GM18526 (cell line): ENCODE data around the gene KRTCAP2.

ENCODE experiments used
- POLR2A ChIP-seq: IDR thresholded peaks from 3 replicates; pipeline ENCODE4 v1.6.1; 2011; ENCODE audit not compliant: insufficient read length; ENCODE audit errors: extremely low read depth

Gene KRTCAP2

GRCh38 chr1:155128755-155129473 is 44.2 kb downstream of the KRTCAP2 start:
- no peak for TF ChIP-seq POLR2A

DNA sequence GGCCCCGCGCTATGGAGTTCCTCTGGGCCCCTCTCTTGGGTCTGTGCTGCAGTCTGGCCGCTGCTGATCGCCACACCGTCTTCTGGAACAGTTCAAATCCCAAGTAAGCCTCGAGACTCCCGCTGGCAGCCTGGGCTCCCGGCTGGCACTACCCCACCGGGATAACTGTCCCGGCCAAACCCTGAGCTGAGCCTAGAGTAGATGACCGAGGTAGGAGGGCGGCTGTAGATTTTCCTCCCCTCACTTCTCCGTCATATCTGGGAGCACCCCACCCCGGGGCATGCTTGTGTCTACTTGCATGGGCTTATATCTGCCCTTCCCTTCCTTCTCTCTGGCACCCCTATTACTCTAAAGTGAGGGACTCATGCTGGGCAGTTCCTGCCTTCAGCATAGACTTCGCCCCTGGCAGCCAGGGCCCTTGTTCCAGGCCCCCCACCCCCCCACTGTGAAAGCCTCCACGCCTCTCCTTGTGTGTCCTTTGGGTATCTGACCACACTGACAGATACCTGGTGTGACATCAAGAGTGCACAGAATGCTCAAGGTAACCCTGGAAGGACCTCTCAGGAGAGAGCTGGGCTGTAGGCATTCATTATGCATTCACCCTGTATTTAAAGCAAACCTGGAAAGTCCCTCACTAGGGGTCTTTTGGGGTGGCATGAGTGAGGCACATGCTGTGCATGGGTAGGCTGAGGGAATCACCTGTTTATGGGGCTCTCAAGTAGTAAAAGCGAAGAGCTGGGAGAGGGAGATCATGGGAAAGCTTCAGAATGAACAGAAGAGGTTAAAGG is 44.9 kb downstream of the KRTCAP2 start:
- TF ChIP-seq POLR2A: no peak

DNA sequence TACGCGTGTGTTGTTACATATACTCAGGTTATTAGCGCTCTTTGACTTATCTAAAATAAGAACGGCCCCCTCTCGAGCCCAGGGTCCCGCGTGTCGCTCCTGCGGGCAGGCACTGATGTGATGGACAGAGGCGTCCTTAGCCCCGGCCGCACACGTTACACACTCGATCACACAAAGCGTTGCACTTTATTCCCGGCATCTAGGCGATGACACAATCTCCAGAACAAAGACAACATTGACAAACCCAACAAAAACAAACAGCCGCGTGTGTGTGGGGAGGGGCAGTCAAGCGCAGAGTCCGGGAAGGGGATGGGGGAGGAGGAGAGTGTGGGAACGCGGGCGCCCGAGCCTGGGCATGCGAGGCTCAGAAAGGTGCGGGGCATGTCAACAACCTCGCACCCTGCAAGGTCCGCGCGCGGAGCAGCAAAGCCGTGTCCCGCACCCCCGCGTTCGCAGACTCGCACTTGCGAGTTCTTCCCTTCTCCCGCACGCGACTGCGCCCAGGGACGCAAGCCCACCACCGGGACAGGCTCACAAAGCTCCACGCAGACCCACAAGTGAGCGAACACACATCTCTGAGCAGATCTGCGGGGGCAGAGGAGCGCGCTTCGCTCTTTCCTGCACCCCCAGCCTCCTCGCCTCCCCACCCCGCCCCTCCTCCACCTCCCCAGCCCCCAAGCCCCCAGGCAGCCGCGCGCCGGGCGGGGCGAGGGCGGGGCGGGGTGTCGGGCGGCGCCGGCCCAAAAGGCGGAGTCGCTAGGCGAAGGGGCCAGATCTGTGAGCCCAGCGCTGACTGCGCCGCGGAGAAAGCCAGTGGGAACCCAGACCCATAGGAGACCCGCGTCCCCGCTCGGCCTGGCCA is 45.8 kb downstream of the KRTCAP2 start, which contains the start of gene EFNA1:
TSS of gene EFNA1 (plus strand) at position 772 of the 862 bp plus-strand sequence. CDS start 102 bp downstream, outside the sequence.
- no peak for TF ChIP-seq POLR2A

DNA sequence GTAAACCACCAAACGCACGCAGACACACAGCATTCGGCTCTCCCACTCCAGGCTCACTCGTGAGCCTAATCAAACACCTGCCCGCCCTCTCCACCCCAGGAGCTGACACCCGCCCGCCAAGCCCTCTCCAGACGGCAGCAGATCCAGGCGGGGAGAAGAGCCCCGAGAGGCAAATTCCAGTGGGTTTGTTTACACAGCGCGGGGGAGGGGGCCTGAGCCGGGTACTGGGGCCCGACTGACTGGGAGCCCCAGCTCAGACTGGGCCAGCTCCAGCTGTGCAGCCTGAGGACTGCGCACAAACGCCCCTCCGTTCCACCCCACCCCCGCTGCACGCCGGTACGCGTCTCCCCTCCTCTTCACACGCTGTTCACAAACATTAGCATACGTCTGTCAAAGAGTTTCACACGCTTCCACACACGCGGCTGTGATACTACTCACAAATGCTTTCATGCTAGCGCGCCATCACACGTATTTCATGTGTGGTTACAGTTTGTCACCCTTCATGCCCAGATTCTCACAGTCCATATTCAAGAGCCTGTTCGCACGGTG is 46.5 kb downstream of the KRTCAP2 start:
- TF ChIP-seq POLR2A: no peak

- no peak for TF ChIP-seq POLR2A
Observed at GRCh38 chr1:155125946-155126555, 47.1 kb downstream of the KRTCAP2 start.

GRCh38 chr1:155125511-155125945 is 47.6 kb downstream of the KRTCAP2 start:
- no peak for TF ChIP-seq POLR2A

DNA sequence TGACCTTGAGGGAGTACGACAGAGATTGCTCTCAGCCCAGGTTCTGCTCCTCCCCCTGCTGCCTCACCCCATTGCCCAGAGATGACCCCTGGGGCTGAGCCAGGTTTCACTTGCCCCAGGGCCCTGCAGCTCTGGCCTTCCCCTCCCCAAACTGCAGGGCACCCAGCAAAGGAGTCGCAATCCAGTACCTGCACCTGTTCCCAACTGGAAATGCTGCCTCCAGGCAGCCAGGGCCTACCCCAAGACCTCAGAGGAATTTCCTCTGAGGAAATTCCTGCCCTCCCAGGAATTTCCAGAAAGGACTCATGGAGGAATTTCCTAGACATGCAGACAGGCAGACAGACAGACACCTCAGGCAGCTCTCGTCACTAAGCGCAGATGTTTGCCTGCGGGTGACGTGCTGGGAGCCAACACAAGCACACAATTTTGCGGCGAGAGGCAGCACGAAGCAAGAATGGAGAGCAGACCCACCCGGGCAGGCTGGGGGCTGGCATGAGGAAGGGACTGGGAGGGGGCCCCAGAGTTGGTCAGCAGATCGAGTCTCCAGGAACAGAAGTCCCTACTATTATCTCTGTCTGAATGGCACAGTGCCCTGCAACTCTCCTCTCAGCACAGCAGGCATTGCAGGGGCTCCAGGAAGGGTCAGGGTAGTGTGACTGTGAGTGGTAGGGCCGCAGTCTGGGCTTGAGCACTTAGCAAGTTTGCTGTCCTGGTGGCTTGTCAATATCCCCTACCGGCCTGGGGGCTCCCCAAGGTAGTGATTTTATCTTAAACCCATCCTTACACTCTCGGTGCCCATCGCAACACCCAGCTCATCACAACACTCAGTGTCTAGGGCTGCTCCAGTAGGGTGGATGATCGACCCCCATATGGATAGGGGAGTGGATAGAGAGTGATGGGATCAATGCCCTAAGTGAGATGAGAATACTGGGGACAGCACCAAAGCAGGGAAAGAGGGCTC is 48.3 kb downstream of the KRTCAP2 start:
- TF ChIP-seq POLR2A: no peak

GRCh38 chr1:155123801-155124200 is 49.3 kb downstream of the KRTCAP2 start:
- no peak for TF ChIP-seq POLR2A

- TF ChIP-seq POLR2A: no peak
Observed at GRCh38 chr1:155122308-155122707, 50.8 kb downstream of the KRTCAP2 start.

- no peak for TF ChIP-seq POLR2A
Observed at GRCh38 chr1:155121249-155121648, 51.9 kb downstream of the KRTCAP2 start.

DNA sequence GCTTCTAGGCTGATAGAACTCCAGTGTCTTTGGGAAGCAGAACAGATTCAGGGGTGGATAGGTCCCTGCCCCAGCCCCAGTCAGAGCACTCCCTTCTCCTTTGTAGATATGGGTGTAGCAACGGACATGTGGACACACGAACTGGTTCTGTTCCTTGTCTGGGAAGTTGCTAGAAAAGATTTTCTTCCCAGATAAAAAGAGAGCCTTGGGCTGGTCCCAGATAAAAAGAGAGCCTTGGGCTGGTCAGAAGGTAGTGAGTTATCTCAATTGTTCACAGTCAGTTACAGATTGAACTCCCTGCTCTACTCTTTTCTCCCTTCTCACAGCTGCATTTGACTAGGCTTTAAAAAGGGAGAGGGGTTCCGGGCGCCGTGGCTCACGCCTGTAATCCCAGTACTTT is 52.9 kb downstream of the KRTCAP2 start:
- no peak for TF ChIP-seq POLR2A
